Aorta (tissue), 5 donors: ENCODE data around the gene GGA1. TPM values are rescaled to one million over a fixed set of nuclear protein-coding genes. Genes with fewer than 3 reads are reported as not detected.

Experiments used
- ATAC-seq: fragments of 200-7000 bp; cut with Tn5 transposase; one replicate; pipeline ENCODE4 v1.9.1; 2022; ENCODE audit warnings: moderate library complexity; ENCODE audit not compliant: low FRiP score
- DNase-seq, 2 donors: peaks; one replicate each; pipeline ENCODE4 v3.0.0-alpha.2; 2020
- H3K27ac ChIP-seq, 2 donors: one replicate each; pipeline ENCODE4 v1.5.1; 2013; ENCODE audit warnings: low read length in 2 of 2, mild to moderate bottlenecking in 2 of 2, moderate library complexity in 2 of 2, control low read depth in 1 of 2, inconsistent platforms in 1 of 2, low read depth in 1 of 2
- H3K27me3 ChIP-seq, 2 donors: one replicate each; pipeline ENCODE4 v1.6.1; 2013; ENCODE audit warnings: control low read depth in 1 of 2, low read length in 1 of 2, mild to moderate bottlenecking in 1 of 2, moderate library complexity in 1 of 2; ENCODE audit not compliant: insufficient read depth in 2 of 2, control insufficient read depth in 1 of 2
- H3K36me3 ChIP-seq, 2 donors: one replicate each; pipeline ENCODE4 v1.6.1; 2013; ENCODE audit warnings: control low read depth in 1 of 2, low read length in 1 of 2, mild to moderate bottlenecking in 1 of 2; ENCODE audit not compliant: insufficient read depth in 2 of 2, control insufficient read depth in 1 of 2
- H3K4me1 ChIP-seq, 2 donors: one replicate each; pipeline ENCODE4 v1.6.1; 2013; ENCODE audit warnings: low read length in 2 of 2, control low read depth in 1 of 2, mild to moderate bottlenecking in 1 of 2, moderate library complexity in 1 of 2; ENCODE audit not compliant: insufficient read depth in 2 of 2, control insufficient read depth in 1 of 2
- H3K4me3 ChIP-seq, 2 donors: one replicate each; pipeline ENCODE4 v1.5.1; 2013; ENCODE audit warnings: low read length in 2 of 2, control low read depth in 1 of 2, mild to moderate bottlenecking in 1 of 2
- H3K9me3 ChIP-seq: one replicate; pipeline ENCODE4 v1.6.1; 2013; ENCODE audit warnings: mild to moderate bottlenecking, low read length; ENCODE audit not compliant: control insufficient read depth
- WGBS, 2 donors: extraction: QIAGEN DNeasy Blood & Tissue Kit; methylation state at CpG; one replicate each; pipeline ENCODE4 v1.1.7; 2013; 5-methylcytosine and 5-hydroxymethylcytosine counted together
- intact Hi-C, 2 donors: fragments of 100-400 bp; cut with DNase I; formaldehyde crosslinking; loops; one replicate each; pipeline versions ENCODE4 v1.14.2 to v1.15.0; 2022
- polyA plus RNA-seq, 2 donors: library from polyadenylated mRNA; stranded (reverse); fragments of 200-250 nt; gene quantifications; one replicate each; pipeline ENCODE4 v1.2.3, GENCODE V29; 2013
- total RNA-seq, 2 donors: library from RNA; stranded (reverse); fragmentation: NEBNext Ultra II Directional; extraction: Animal tissue kit (Norgen Biotek cat#: 25700); gene quantifications; one replicate each; pipeline ENCODE4 v1.2.1, GENCODE V29; 2021
- donor health status: healthy with polysubstance abuse.
- donor health status: Bipolar disorder and iron deficiency.
- donor health status: DM: no; HTN: no; CAD: no.
- donor health status: DM: no; HTN: no; CAD: no.
- donor health status: DM: yes; HTN: yes; CAD: no.

Gene GGA1
- total and polyA plus RNA-seq, 4 donors = 14.4 to 68.7 (median 49.2) TPM

DNA sequence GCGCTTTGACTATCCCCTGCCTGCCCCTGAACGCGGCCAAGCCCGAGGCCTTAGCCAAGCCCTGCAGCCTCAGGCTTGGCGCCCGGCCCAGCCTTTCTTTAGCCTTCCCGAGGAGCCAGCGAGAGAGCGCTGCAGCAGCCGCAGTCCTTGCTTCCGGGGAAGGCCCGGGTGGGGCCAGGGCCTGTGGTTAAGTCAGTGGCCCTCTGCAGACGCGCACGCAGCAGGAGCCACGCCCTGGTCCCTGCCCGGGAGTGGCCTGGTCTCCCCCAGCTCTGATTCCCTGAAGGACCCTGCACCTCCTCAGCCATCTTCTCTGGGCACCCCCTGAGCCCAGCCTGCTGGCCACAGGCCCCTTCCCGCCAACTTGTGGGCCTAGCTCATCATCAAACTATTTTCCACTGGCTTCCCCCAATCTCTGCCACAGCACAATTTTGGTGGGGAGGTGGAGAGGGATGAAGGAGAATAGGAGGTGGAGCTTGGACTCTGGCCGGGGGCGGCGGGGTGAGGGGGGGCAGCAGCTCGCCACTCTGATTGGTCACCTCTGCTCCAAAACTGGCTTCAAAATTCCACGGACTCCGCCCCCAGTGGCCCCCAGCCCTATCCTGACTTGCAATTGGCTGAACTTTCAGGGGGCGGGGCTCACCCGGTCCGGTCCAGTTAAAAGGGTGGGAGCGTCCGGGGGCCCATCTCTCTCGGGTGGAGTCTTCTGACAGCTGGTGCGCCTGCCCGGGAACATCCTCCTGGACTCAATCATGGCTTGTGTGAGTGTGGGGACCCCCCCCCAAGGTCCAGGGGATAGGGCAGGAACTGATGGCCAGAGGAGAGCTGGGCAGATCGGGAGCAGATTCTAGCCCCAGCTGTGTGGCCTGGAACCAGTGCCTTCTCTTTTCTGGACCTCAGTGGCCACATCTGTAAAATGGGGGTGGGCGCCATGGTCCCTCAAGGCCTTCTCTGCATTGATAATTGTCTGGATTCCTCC, 66.6 kb downstream of the GGA1 start, which contains the start of gene LGALS1:
Gene LGALS1, plus strand, starts transcription at position 686 of the 979 bp plus-strand sequence. Its CDS starts 67 bp downstream, at position 753.
- WGBS, 2 donors = 0 to 1% methylated on average over 33 to 34 of the region's 34 CpGs
- Histone ChIP-seq H3K9me3 (no peaks in the 10 kb centered on the region), H3K36me3 (no peaks in the 10 kb centered on the region), H3K4me1 (no peaks in the 10 kb centered on the region), H3K4me3 (peak within 1 kb of the TSS; percentile 60 to 65), H3K27me3 (no peaks in the 10 kb centered on the region), H3K27ac (peak within 1 kb of the TSS in 1 of 2 donors; percentile 77)
- ATAC-seq (peak; percentile 93), DNase-seq (peak; percentile 98)
- intact Hi-C loops = no loop called here

GRCh38 chr22:37675930-37676735, 67.5 kb downstream of the GGA1 start:
- Histone ChIP-seq H3K4me3 (peak overlapping the region; percentile 60 to 65), H3K27me3 (no peaks in the 10 kb centered on the region), H3K9me3 (no peaks in the 10 kb centered on the region), H3K27ac (peak overlapping the region in 1 of 2 donors; percentile 77), H3K36me3 (no peaks in the 10 kb centered on the region), H3K4me1 (no peaks in the 10 kb centered on the region)
- 0 to 2% methylated on average over 16 to 17 of the region's 17 CpGs for WGBS, 2 donors
- ATAC-seq (peak; percentile 1), DNase-seq (peak in 1 of 2 donors; percentile 66)
- intact Hi-C loops = no loop called here

DNA sequence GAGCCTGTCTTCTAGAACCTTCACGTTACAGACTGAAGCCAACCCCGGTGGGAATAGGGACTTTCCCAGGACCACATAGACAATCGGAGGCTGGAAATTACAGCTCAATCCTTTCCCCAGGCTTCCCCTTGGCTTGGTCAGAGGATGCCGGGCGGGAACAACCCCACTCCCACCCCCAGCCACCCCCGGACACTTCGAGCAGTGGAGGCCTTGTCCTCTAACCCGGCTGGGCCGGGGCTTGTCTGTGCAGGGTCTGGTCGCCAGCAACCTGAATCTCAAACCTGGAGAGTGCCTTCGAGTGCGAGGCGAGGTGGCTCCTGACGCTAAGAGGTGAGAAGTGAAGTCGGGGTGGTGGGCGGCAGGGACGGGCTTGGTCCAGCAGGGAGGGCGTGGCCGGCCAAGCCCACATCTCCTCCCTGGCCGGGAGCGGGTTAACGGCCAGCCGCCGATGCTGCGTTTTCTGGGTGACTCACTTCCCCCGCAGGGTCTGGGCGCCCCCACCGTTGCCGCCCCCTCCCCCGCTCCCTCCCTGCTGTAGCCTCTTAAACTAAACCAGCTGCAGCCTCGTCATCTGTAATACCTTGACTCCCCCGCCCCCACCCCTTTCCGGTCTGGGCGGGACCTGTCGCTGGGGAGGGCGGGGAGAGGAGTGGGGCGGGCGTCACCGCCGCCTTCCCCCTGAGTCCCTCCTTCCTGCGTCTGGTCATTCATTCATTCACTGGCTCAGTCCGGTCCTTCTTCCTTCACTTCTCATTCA, 68.3 kb downstream of the GGA1 start:
- Histone ChIP-seq H3K4me1 (no peaks in the 10 kb centered on the region), H3K27ac (peak overlapping the region; percentile 63 to 77)

GRCh38 chr22:37677493-37677974, 68.9 kb downstream of the GGA1 start:
- ATAC-seq (no peak), DNase-seq (no peak)
- intact Hi-C loops = no loop called here
- Histone ChIP-seq H3K27ac (no peak overlapping the region), H3K9me3 (no peaks in the 10 kb centered on the region), H3K4me3 (peak overlapping the region in 1 of 2 donors; percentile 60), H3K36me3 (no peaks in the 10 kb centered on the region), H3K4me1 (no peaks in the 10 kb centered on the region), H3K27me3 (no peaks in the 10 kb centered on the region)
- WGBS, 2 donors = 41 to 42% methylated on average over 15 of the region's 15 CpGs

More for the DNA sequence above, 68.3 kb downstream of the GGA1 start:
- H3K36me3 ChIP-seq = no peaks in the 10 kb centered on the region
- no peaks in the 10 kb centered on the region for H3K9me3 ChIP-seq
- H3K4me3 ChIP-seq = peak overlapping the region; percentile 60 to 65
- intact Hi-C loops = no loop called here
- peak; percentile 67 for ATAC-seq
- peak; percentile 93 to 96 for DNase-seq
- H3K27me3 ChIP-seq = no peaks in the 10 kb centered on the region
- WGBS, 2 donors = 0 to 1% methylated on average over 31 to 42 of the region's 42 CpGs

- no peaks in the 10 kb centered on the region for H3K27me3 ChIP-seq
- H3K4me3 ChIP-seq = no peak overlapping the region
- ATAC-seq (no peak), DNase-seq (no peak)
- no peak overlapping the region for H3K27ac ChIP-seq
- WGBS, 2 donors = 50 to 53% methylated on average over 17 to 18 of the region's 18 CpGs
- H3K36me3 ChIP-seq = no peaks in the 10 kb centered on the region
- H3K4me1 ChIP-seq = no peaks in the 10 kb centered on the region
- intact Hi-C loops = no loop called here
- no peaks in the 10 kb centered on the region for H3K9me3 ChIP-seq
Measured at GRCh38 chr22:37678372-37678771, 69.7 kb downstream of the GGA1 start.

DNA sequence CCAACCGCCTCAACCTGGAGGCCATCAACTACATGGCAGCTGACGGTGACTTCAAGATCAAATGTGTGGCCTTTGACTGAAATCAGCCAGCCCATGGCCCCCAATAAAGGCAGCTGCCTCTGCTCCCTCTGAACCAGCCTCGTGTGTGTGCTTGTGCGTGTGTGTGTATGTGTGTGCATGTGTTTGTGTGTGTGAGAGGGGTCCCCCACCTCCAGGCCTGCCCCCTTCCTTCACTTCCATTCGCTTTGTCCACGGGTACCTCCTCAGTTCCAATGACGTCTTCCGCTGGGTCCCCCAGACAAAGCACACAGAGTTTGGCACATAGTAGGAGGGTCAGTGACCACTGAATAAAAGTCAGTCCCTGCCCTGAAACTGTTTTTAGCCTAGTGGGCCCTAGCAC, 71.0 kb downstream of the GGA1 start:
- ATAC-seq (no peak), DNase-seq (no peak)
- Histone ChIP-seq H3K27me3 (no peaks in the 10 kb centered on the region), H3K27ac (no peak overlapping the region), H3K4me3 (no peak overlapping the region), H3K9me3 (no peaks in the 10 kb centered on the region), H3K36me3 (no peaks in the 10 kb centered on the region), H3K4me1 (no peaks in the 10 kb centered on the region)
- 65 to 67% methylated on average over 8 of the region's 8 CpGs for WGBS, 2 donors
- intact Hi-C loops = loop anchor here (2.0 to 5.0 kb wide), 2 partner anchors 37 to 57 kb away; no protein-coding TSS in a partner anchor

DNA sequence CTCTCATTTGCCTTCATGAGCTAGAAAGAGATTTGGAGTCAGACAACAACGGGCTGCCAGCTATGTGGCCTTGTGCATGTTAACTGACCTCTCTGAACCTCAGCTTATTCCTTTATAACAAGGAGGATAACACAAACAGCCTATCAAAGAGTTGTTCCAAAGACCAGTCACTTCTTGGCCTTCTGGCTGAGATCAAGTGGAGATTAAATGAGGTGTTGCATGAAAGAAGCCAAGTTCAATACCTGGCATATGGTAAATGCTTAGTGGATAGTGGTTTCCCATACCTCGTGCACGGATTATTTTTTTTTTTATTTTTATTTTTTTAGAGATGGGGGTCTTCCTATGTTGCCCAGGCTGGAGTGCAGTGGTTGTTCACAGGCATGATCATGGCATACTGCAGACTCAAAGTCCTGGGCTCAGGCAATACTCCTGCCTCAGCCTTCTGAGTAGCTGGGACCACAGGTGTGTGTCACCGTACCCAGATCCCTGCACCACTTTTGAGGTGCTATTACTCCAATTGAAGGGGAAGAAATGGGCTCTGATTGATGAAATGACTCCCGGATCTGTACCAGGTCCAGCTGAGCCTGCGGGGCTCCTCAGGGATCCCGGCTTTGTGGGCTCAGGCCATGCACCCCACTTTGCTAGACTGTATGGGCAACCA, 71.7 kb downstream of the GGA1 start:
- intact Hi-C loops = loop anchor here (2.0 to 5.0 kb wide), 2 partner anchors 38 to 58 kb away; no protein-coding TSS in a partner anchor
- ATAC-seq = no peak
- WGBS, 2 donors = 52 to 56% methylated on average over 7 of the region's 7 CpGs
- Histone ChIP-seq H3K36me3 (no peaks in the 10 kb centered on the region), H3K9me3 (no peaks in the 10 kb centered on the region), H3K4me3 (no peak overlapping the region), H3K4me1 (no peaks in the 10 kb centered on the region), H3K27ac (no peak overlapping the region), H3K27me3 (no peaks in the 10 kb centered on the region)
- no peak for DNase-seq
